NOMO-1 (cell line): ENCODE results near the gene PCDH19.

Source experiments
- DNase-seq, 2 experiments: peaks; one replicate each; lab custom pipeline; 2025; ENCODE audit not compliant: unreplicated experiment in 2 of 2; lab: John Stamatoyannopoulos, UW

The PCDH19 gene

DNA sequence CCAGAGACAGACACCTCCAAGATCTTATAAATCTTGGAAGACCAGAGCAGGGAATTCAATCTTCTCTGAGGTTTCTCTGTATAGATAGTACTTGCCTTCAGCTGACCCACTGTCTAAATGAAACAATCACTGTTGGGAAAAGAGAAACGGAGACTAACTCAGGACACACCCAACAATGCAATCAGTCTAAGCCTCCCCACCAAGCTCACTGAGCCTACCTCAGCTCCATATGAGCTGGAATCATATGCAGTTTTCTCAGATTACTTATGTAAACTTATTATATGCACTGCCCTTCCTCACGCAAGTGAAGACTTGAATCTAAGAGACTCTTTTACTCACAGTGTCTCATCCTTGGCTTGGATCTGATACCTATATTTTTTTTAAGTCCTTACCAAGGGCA lies 110.5 kb downstream of the PCDH19 start:
- DNase-seq, result no peak

DNA sequence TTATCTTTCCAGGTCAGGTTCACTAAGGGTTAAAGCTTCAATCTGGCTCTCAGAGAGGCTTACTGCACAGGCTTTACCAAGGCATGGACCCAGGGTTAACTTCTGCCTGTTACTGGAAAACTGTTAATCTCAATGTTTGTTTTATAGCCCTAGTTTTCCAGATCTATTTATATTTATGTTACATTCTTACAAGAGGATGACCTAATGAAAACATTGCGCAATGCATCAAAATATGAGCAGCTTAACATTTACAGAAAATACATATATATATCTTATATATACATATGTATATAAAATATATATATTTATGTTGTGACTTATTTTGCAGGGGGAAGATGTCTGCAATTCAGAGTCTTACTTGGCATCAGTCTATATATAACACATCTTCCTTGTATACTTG lies 112.3 kb downstream of the PCDH19 start:
- no peak for DNase-seq

DNA sequence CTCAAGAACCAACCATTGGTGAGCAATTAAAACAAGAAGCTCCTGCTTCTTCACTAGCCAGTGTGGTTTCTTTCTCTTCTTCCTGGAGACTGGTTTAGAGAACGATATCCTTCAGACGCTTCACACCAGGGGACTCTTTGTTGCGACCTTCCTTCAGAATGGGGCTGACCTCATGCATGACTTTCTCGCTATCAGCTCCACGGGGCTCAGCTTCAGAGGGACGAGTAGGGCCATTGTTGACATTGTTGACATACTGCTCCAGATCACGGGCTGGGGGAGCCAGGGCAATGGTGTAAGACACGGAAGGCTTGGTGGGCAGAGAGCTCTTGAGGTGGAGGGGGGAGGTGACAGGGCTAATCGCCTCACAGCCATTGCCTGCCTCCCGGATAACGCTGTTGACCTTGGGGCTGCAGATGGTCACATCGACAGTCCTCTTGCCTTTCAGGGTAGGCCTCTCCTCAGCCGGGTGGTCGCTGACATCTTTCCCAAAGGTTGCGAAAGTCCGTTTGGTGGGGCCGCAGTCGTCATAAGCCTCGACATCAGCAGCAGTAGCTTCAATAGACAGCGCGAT lies 113.8 kb downstream of the PCDH19 start:
- no peak for DNase-seq

DNA sequence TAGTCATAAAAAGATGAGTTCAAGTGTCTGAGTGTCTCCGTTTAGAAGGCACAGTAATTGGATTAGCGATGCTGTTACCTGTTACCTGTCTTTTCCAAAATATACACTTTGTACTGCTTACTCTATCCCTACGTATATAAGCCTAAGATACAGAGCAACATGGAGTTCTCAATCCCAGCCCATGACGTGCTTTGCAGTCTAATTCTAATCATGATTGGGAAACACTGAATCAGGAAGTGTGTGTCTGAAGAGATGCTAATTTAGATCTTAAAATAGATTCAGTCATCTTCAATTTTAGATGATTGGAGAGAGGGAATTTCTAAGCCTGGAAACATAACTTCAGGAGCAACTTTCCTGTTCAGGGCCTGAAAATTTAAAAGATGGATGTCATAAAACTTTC lies 115.1 kb downstream of the PCDH19 start:
- DNase-seq, result no peak

DNA sequence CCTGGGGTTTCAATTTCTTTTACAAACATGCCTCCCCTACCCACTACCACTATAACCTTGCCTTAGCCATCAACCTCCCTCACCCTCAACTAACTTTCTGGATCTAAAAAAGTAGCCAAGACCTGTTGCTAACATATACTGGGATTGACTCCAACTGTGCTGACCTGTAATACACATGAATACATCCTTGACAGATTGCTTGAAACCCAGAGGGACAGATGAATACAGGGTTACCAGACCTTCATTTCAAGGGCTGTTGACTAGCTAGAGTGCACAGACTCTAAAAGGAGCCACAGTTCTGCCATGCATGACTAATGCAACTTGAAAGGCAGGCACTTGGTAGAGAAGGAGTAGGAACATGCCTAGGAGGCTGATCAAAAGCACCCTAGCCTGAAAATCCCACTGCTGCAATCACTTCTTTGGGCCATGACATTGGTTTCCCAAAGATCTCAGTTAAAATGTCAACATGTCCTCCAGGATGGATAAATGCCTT lies 121.0 kb downstream of the PCDH19 start:
- no peak for DNase-seq

DNA sequence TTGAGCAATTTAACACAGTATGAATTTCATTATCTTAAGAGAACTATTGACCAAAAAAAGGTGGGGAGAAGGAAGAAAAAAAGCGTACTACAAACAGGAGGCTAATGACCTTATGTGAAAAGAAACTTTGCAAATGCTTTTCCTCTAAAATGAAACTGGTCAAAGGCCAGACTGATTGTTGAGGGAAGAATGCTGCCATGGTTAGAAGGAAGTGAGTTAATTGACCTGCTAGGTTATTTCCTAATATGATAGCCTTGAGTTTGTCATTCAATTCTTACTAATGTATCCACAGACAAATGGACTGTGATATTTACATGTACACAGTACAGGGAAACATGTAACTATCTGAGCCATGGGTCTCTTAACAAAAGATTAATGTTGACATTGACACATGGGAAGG lies 132.8 kb downstream of the PCDH19 start:
- DNase-seq, result no peak

DNA sequence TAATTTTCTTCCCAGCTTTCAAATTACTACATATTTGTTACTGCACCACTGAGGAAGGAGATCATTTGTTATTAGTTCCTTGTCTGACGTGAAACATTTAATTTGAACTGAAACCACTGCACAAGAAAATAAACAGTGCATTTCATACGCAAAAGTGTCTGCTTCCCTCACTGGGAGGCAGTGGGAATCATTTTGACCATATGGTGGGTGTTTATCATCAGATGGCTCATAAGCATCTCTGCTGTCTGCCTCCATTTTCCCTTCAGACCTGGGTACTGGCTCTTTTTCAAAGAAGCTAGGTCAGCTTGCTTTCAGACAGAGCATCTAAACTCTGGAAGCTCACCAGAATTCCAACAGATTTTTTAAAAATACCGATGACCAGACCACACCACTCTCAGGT lies 135.2 kb downstream of the PCDH19 start:
- no peak for DNase-seq

DNA sequence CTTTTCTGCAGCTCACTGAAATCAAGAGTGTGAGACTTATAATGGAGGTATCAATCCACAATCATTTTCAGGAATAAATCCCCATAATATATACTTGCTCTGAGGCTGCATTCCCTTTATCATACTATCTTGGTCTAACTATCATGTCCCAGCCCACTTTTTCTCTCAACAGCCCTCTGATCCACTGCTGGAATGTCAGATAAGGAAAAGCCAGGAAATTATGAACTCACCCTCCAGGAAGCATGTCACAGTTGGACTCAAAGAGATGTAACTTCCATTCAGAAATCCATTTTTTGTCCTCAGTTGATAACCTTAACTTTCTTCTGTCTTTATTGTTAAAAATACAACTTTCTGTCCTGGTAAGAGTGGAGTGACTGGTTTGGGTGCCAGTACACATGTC lies 144.9 kb downstream of the PCDH19 start:
- DNase-seq, result no peak

DNA sequence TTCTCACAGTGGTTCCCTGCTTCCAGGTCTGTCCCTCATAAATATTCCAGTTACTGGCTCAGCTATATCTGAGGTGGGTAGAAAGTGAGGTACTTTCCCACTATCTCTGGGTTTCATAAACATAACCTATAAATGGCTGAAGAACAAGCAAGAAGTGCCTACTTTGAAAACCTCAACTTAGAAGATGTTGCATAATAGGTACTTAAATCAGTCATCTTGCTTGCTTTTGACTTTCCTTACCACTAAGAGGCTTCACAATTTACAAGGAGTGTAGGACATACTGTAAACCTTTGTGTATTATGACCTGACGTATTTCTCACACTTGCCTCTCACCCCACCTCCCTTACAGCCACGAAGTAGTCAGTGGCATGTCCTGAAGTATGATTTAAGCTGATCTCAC lies 145.9 kb downstream of the PCDH19 start:
- DNase-seq, result no peak

DNA sequence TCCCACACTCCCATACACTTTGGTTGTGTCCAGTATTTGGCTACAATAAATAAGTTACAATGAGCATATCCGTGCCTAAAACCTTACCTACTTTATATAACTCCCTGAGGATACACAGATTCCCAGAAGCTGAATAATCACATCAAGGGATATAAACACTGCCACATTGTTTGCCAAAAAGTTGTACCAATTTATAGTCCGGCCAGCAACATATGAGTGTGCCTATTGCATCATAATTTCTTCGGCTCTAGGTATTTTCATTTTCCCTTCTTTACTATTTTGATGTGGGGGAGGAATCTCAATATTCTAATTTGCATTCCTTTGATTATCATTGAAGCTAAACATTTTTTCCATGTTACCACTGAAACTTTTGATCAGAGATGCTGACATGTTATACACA lies 146.4 kb downstream of the PCDH19 start:
- DNase-seq, result no peak

DNA sequence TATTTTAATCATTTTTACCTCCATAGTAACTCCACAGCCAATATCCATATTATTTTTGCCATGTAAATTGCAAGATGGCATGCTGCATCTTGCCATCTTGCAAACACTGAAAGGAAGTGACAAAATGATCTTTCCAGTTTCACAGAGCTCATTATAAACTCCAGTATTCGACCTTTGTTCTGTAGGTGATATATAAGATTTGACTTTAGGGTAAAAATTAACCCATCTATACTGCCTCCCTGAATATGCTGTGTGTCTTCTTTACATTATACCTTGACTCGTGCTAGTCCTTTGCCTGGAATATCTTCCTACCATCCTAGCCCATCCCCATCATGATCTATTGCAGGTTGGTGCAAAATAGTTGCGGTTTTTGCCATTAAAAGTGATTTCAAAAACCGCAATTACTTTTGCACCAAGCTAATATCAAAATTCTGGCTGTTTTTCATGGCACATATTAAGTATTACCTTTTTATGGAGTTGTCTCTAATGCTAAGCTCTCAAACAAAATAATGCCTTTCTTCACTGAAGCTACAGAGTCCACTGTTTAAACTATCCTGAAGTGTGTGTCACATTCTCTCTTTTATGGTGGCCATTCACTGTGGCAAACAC lies 161.1 kb downstream of the PCDH19 start:
- no peak for DNase-seq

DNA sequence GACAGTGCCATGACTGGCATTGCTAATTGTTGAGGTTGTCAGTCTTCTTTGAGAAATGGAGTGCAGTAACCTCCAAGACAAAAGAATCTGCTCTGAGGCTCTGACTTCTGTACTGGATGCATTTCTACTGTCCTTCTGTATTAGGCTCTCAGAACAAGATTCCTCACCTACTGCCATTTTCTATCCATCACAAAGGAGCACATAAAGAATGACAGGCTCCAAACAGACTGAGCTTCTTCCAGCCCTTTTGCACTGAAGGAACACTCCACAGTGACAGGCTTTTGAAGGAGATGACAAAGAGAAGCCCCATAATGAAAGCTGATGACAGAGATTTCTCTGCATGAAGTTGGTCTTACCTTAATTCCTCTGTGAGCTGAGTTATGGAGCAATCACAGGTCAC lies 162.2 kb downstream of the PCDH19 start:
- no peak for DNase-seq

DNA sequence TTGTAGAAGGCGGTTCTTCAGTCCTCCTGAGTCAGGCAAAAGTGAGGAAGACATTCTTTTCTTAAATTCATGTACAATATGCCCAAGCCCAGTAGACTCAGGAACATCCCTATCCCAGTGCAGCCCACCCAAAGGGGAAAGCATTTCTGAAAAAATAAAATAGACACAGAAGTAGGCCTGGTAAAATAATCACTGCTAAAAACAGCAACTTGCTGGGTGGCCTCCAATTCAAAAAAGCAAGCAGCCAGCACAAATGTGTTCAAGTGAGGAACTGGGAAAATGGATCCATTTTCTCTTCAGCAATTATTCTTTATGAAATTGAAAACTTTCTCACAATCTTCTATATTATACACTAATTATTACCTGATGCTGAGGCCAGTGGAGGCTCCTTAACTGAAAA lies 165.4 kb downstream of the PCDH19 start:
- DNase-seq, result no peak
